Endothelial cell of hepatic sinusoid (primary cell): Measurements from ENCODE around the gene BTN1A1.

Experiments used
- in situ Hi-C: cut with HindIII; loops from 2 replicates; pipeline ENCODE4 v1.10.0; 2017; ENCODE audit warnings: low sequenced_read_pairs

The BTN1A1 gene

DNA sequence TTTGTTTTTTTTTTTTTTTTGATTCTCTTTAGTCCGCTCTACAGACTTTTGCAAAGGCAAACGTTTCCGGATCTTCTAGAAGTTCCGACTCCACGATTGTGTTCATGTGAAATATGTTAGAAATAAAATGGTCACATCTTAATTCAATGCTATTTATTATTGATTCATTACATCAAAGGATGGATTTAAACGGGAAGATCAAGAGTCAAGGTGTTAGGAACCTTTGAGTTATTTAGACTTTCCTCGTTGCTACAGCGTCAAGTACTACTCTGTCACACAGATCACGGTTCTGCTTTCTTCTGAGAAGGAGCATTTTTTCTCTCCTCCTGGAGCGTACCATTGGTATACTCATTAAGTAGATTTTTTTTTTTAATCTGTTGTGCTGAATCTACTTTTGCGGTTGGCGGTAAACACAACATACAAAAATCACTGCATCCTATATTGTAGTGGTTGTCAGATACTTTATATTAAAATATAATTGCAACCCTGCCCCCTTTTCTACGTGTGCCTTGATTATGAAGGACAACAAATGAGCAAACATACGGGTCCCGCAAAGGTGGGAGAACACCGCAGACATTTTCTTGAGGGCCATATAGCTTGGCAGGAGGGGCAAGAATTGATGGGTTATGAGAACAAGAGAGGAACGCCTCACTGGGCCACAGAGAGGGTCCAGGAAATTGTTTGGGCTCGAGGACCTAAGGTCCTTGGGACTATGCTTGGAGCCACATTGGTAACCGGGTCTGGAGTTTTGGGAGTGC lies 55.6 kb downstream of the BTN1A1 start:
- in situ Hi-C loops, result no loop called here

DNA sequence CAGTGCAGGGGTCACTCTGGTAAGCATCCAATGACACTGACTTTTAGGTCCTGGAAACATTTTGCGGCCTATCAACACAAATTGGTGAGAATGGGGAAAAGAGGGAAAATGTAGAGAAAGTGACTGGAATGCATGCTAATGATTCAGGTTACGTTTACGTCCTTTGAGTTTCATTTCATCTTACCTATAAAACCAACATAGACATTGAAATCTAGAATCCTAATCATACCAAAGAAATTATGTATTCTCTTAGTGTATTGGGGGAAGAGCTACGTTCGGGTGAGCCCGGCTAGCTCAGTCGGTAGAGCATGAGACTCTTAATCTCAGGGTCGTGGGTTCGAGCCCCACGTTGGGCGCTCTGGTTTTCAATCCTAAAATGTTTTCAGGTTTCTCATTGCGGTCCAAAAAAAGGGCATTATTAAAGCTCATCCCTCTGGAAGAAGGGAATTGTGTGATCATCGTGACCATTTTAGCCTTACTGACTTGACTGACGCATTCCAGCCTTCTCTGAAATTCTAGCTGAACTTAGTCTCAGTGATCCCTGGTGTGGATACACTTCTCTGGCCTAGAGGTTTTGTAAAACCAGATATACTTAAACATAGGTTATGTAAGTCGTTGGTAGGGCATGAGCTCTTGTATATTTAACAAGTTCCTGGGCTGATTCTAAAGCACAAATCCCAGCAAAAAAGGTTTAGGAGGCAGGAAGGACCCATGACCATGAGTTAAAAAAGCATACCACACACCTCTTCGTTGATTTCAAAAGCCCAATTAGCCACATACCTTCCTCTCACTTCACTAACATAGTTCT lies 56.4 kb downstream of the BTN1A1 start:
- in situ Hi-C loops, result no loop called here
